GM19240 (cell line): Measurements from ENCODE around the gene RNF208.

ENCODE experiments used
- DNase-seq: peaks from one replicate; pipeline ENCODE4 v3.0.0; 2011; ENCODE audit warnings: low spot score; ENCODE audit not compliant: insufficient read length

The RNF208 gene

GRCh38 chr9:137214620-137215019 lies 7.4 kb downstream of the RNF208 start:
- no peak for DNase-seq

GRCh38 chr9:137213160-137214060 lies 8.6 kb downstream of the RNF208 start:
- DNase-seq: no peak

DNA sequence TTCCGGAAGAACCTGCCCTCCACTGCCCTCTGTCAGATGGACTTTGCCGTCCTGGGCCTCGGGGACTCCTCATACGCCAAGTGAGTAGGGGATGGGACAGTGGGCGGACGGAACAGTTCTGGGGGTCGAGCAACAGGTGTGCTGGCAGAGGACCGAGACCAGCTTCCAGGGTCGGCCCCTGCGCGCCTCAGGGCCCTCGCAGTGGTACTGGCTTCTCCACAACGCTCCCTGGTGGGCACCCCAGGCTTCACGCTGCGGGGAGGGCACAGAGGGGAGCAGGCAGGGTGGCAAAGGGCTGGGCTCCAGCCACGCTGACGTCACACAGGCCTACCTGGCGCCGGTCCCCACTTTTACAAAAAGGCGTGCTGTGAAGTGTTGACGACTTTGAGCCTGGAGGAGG lies 9.5 kb downstream of the RNF208 start:
- no peak for DNase-seq

GRCh38 chr9:137211532-137211931 lies 10.5 kb downstream of the RNF208 start:
- DNase-seq: no peak

DNA sequence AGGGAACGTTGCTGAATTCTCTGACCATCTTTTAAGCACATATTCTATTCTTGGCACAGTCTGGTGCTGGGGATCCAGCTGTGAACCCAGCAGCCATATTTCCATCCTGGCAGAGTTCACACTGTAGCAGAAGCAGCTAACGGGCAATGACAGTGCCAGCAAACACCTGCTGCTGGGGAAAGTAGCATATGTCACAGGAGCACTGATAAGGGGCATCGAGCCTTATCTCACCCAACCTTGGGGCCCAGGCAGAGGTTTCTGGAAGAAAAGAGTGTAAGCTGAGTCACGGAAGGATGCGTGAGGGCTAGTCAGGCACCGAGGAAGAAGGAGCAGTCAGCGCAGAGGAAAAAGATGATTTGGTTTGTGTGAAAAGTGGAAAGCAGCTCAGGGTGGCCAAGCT lies 15.4 kb downstream of the RNF208 start:
- DNase-seq: no peak

- DNase-seq: peak; percentile 97
Observed at GRCh38 chr9:137205126-137206069, 16.6 kb downstream of the RNF208 start, which contains the start of the genes NDOR1 and TMEM203. Gene NDOR1 (plus strand): TSS chr9:137205700. CDS start chr9:137205778, 78 bp downstream. Gene TMEM203 (minus strand): TSS chr9:137205648. CDS start chr9:137205414, 234 bp downstream.

GRCh38 chr9:137204731-137205125 lies 17.3 kb downstream of the RNF208 start:
- DNase-seq: no peak

GRCh38 chr9:137202966-137203365 lies 19.1 kb downstream of the RNF208 start:
- DNase-seq: no peak

GRCh38 chr9:137201205-137201868 lies 20.7 kb downstream of the RNF208 start:
- no peak for DNase-seq

- peak; percentile 100 for DNase-seq
Observed at GRCh38 chr9:137200311-137201204, 21.5 kb downstream of the RNF208 start, which contains the start of gene TPRN. Gene TPRN (minus strand): TSS chr9:137200741. CDS start chr9:137200711, 30 bp downstream.

- no peak for DNase-seq
Observed at GRCh38 chr9:137199411-137200121, 22.5 kb downstream of the RNF208 start.

GRCh38 chr9:137198902-137199283 lies 23.1 kb downstream of the RNF208 start:
- no peak for DNase-seq

DNA sequence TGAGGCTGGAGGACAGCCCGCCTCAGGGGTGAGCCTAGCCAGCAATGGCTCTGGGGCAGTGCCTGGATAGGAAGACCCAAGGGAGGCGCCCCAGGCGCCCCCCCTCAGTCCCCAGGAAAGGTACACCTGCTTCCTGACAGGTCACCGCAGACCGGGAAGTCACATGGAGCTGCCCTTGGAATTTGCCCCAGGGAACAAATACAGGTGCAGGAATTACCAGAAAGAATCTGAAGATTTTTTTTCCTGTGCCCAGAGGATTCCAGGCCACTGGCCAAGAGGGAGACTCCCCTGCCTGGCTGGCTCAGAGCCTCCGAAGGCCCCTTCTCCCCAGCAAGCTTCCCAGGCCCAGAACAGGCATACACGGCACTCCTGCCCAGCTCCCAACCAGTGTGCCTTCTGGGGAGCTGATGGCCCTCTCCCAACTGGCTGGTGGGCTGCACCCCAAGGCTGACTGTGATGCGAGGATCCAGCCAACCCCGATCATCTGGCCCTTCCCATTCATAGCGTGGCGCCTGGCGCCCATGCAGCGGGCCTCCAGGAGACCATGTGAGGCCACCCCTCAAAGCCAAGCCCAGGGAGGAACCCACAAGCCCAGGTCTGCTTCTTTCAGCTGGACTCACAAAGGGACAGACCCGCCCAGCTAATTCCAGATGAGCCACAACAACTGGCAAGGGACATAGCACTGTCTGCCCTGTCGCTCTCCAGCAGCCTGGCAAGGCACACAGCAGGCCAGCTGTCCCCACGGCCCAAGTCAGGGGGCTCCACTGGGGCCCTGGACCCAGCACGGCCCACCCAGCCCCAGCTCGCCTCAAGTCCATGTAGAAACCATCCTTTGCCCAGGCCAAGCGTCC lies 23.8 kb downstream of the RNF208 start:
- no peak for DNase-seq

- DNase-seq: no peak
Observed at GRCh38 chr9:137195525-137196220, 26.4 kb downstream of the RNF208 start.

GRCh38 chr9:137194909-137195308 lies 27.1 kb downstream of the RNF208 start:
- no peak for DNase-seq

DNA sequence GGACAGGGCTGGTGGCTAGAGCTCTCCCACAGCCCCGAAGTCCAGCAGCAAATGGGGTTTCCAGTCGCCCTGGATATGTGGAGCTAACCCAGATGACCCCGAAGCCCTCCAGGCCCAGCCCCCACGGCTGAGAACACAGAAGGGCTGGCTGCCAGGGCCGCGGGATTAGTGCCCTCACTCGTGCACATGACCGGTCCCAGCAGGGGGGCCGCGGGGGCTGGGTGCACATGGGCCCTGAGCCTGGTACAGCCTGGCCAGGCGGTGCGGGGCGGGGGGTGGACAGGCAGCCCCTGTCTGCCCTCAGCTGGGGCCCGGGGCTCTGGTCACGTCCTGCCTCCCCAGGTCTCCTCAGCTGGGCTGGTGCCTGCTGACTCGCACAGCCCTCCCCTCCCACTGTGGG lies 27.7 kb downstream of the RNF208 start:
- DNase-seq: no peak

DNA sequence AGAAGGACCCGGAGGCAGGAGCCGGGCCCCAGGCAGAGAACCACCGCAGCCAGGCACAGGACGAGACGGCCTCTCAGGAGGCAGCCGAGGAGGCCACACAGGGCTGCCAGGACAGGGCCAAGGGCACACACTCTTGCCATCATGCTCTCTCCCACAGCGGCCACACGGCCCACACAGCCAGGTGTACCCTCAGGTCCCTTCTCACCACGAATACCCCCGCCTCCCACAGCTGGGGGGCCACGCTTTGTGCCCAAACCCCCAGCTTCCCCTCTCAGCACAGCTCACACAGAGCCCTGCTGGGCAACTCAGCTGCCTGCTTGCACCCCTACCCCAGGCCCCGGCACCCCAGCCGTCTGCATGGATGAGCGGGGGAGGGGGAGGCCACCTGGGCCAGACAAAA lies 28.3 kb downstream of the RNF208 start:
- no peak for DNase-seq

- DNase-seq: no peak
Observed at GRCh38 chr9:137192859-137193258, 29.2 kb downstream of the RNF208 start.
